Dedifferentiated amniotic fluid mesenchymal stem cell (primary cell): ENCODE measurements around the gene CTR9.

Experiments
- DNase-seq: peaks from one replicate; pipeline ENCODE4 v3.0.0-alpha.2; 2016; ENCODE audit errors: extremely low spot score

The CTR9 gene

GRCh38 chr11:10780040-10780439 lies 29.0 kb downstream of the CTR9 start:
- no peak for DNase-seq

GRCh38 chr11:10784232-10785145 lies 33.4 kb downstream of the CTR9 start:
- no peak for DNase-seq

- DNase-seq, result no peak
Observed at GRCh38 chr11:10785146-10785474, 34.1 kb downstream of the CTR9 start.

GRCh38 chr11:10786451-10786850 lies 35.4 kb downstream of the CTR9 start:
- DNase-seq, result no peak

- peak; percentile 38 for DNase-seq
Observed at GRCh38 chr11:10792385-10793068, 41.5 kb downstream of the CTR9 start.

GRCh38 chr11:10793470-10794255 lies 42.6 kb downstream of the CTR9 start:
- DNase-seq, result no peak

GRCh38 chr11:10796191-10796590 lies 45.1 kb downstream of the CTR9 start:
- DNase-seq, result no peak

GRCh38 chr11:10797001-10797400 lies 46.0 kb downstream of the CTR9 start:
- no peak for DNase-seq

GRCh38 chr11:10797531-10797930 lies 46.5 kb downstream of the CTR9 start:
- DNase-seq, result no peak

- DNase-seq, result no peak
Observed at GRCh38 chr11:10798330-10798928, 47.4 kb downstream of the CTR9 start.

GRCh38 chr11:10800292-10800691 lies 49.2 kb downstream of the CTR9 start:
- DNase-seq, result no peak

- no peak for DNase-seq
Observed at GRCh38 chr11:10803676-10804075, 52.6 kb downstream of the CTR9 start.

- DNase-seq, result no peak
Observed at GRCh38 chr11:10805741-10806140, 54.7 kb downstream of the CTR9 start.

- DNase-seq, result no peak
Observed at GRCh38 chr11:10806206-10806605, 55.2 kb downstream of the CTR9 start.

- peak; percentile 38 for DNase-seq
Observed at GRCh38 chr11:10807493-10808234, 56.6 kb downstream of the CTR9 start.

GRCh38 chr11:10808235-10808552 lies 57.1 kb downstream of the CTR9 start:
- DNase-seq, result no peak

- DNase-seq, result peak; percentile 98
Observed at GRCh38 chr11:10808553-10809372, 57.7 kb downstream of the CTR9 start, which contains the start of gene EIF4G2. Gene EIF4G2 (minus strand): TSS chr11:10808926.

- peak; percentile 20 for DNase-seq
Observed at GRCh38 chr11:10809373-10810160, 58.5 kb downstream of the CTR9 start.

GRCh38 chr11:10813945-10814344 lies 62.9 kb downstream of the CTR9 start:
- DNase-seq, result no peak

- peak; percentile 38 for DNase-seq
Observed at GRCh38 chr11:10818594-10818993, 67.5 kb downstream of the CTR9 start.
